ENCODE measurements around the gene PSME1. TPM values are rescaled to one million over a fixed set of nuclear protein-coding genes. Genes with fewer than 3 reads are reported as not detected.
"Not testable (repeated sequence)": the region's sequence is repeated elsewhere in the genome, so short reads cannot be mapped to it uniquely, and the experiment has no call there.

Gene PSME1
- total and polyA plus RNA-seq, 2 donors (not counting 3 experiments of a cell fraction or from before 2014, with no cell fraction given), result 98.1 to 135 TPM

GRCh38 chr14:24103451-24103850, 32.5 kb upstream of the PSME1 start:
- DNase-seq (ENCODE audit: low read depth, low spot score), result no peak
- Histone ChIP-seq H4K20me1 (replicated peaks; ENCODE audit: control insufficient read depth, extremely low read depth, insufficient read depth, low read length) (no peaks in the 10 kb centered on the region), H3K4me1 (ENCODE audit: control insufficient read depth, extremely low read depth, insufficient read depth, low read length) (peaks cover 11% of the 10 kb centered on the region), H3K27ac (ENCODE audit: insufficient read depth, low read depth, low read length) (no peak overlapping the region), H3K9me3 (replicated peaks; ENCODE audit: control insufficient read depth, insufficient read depth, low read length) (no peaks in the 10 kb centered on the region), H3K27me3 (ENCODE audit: control insufficient read depth in 2 of 2, insufficient read depth in 2 of 2, low read length in 2 of 2) (no peaks in the 10 kb centered on the region), H3K79me2 (ENCODE audit: control insufficient read depth, insufficient read depth, low read length) (no peaks in the 10 kb centered on the region), H3K9me1 (replicated peaks; ENCODE audit: control insufficient read depth, extremely low read depth, insufficient read depth, low read length) (no peaks in the 10 kb centered on the region), H3K9ac (replicated peaks; ENCODE audit: extremely low read depth, insufficient read depth, low read length) (no peak overlapping the region), H3K4me3 (replicated peaks in 1 of 3; ENCODE audit: insufficient read depth in 1 of 3, low read depth in 1 of 3, low read length in 3 of 3) (no peak overlapping the region), H3K36me3 (ENCODE audit: control insufficient read depth in 2 of 2, extremely low read depth in 1 of 2, insufficient read depth in 2 of 2, low read length in 2 of 2) (peaks cover 0 to 2% of the 10 kb centered on the region in 2 experiments), H3K4me2 (ENCODE audit: insufficient read depth, low read length) (no peak overlapping the region), H2AFZ (ENCODE audit: low read depth, low read length) (no peak overlapping the region)
- TSS peak; percentile 15 for BruUV-seq (replicated peaks)
- intact Hi-C loops (cut with micrococcal nuclease), result no loop called here
- dilution Hi-C loops (cut with MboI; ENCODE audit: extremely low pct_ligation_motif_present, low sequenced_read_pairs), result no loop called here
- ChIA-PET CTCF (interaction anchor here (11.7 kb wide), 1 partner anchor 47 kb away, joined by 420 read pairs; no protein-coding TSS in a partner anchor), POLR2A (interaction anchor here (1.4 kb wide), 1 partner anchor 9 kb away, joined by 4 read pairs; the partner anchor contains the start of gene PCK2)
- FAIRE-seq, result no peak
- TF ChIP-seq FOS (IDR thresholded peaks at IDR 0.05; ENCODE audit: borderline replicate concordance, insufficient read depth, low read length) (no peak), JUN (IDR thresholded peaks at IDR 0.05; ENCODE audit: borderline replicate concordance, insufficient read depth, insufficient read length, low read depth) (no peak), POLR2AphosphoS5 (IDR thresholded peaks at IDR 0.05; ENCODE audit: insufficient read depth, low read depth, low read length) (no peak), CTCF (IDR thresholded peaks at IDR 0.05; ENCODE audit: extremely low read depth in 1 of 2, insufficient read depth in 1 of 2, low read depth in 1 of 2, low read length in 2 of 2) (no peak), MYC (IDR thresholded peaks at IDR 0.05; ENCODE audit: low read depth, low read length) (no peak), POLR2A (IDR thresholded peaks at IDR 0.05; ENCODE audit: low read depth, low read length) (no peak)

- H3K36me3 ChIP-seq (ENCODE audit: control insufficient read depth in 2 of 2, extremely low read depth in 1 of 2, insufficient read depth in 2 of 2, low read length in 2 of 2); BruUV-seq (replicated peaks); H3K9ac ChIP-seq (replicated peaks; ENCODE audit: extremely low read depth, insufficient read depth, low read length); H3K4me3 ChIP-seq (replicated peaks in 1 of 3; ENCODE audit: insufficient read depth in 1 of 3, low read depth in 1 of 3, low read length in 3 of 3); H3K27me3 ChIP-seq (ENCODE audit: control insufficient read depth in 2 of 2, insufficient read depth in 2 of 2, low read length in 2 of 2); H3K27ac ChIP-seq (ENCODE audit: insufficient read depth, low read depth, low read length); FAIRE-seq; dilution Hi-C loops (cut with MboI; ENCODE audit: extremely low pct_ligation_motif_present, low sequenced_read_pairs); H4K20me1 ChIP-seq (replicated peaks; ENCODE audit: control insufficient read depth, extremely low read depth, insufficient read depth, low read length); H3K9me3 ChIP-seq (replicated peaks; ENCODE audit: control insufficient read depth, insufficient read depth, low read length); H3K79me2 ChIP-seq (ENCODE audit: control insufficient read depth, insufficient read depth, low read length); H3K9me1 ChIP-seq (replicated peaks; ENCODE audit: control insufficient read depth, extremely low read depth, insufficient read depth, low read length); DNase-seq (ENCODE audit: low read depth, low spot score): not testable (repeated sequence)
- ChIA-PET POLR2A (interaction anchor here (1.2 kb wide), 1 partner anchor 9 kb away, joined by 4 read pairs; the partner anchor contains the start of genes DCAF11 and NRL), CTCF (interaction anchor here (1.3 to 11.7 kb wide), 6 partner anchors 9 to 54 kb away, joined by 3 to 420 read pairs (median 6); partner anchors contain the start of genes CARMIL3, DCAF11 and NRL)
- H2AFZ ChIP-seq (ENCODE audit: low read depth, low read length), result peak overlapping the region; percentile 17
- intact Hi-C loops (cut with micrococcal nuclease), result loop anchor here (1.0 kb wide), 1 partner anchor 11 kb away; the partner anchor contains the start of gene PCK2
- peaks cover 16% of the 10 kb centered on the region for H3K4me1 ChIP-seq (ENCODE audit: control insufficient read depth, extremely low read depth, insufficient read depth, low read length)
- peak overlapping the region; percentile 20 for H3K4me2 ChIP-seq (ENCODE audit: insufficient read depth, low read length)
Observed at GRCh38 chr14:24105609-24106239, 30.3 kb upstream of the PSME1 start.

All from endothelial cell of umbilical vein (primary cell).